Right lobe of liver (tissue), 6 donors: ENCODE results near the gene KAT2A. TPM values are rescaled to one million over a fixed set of nuclear protein-coding genes. Genes with fewer than 3 reads are reported as not detected.

Experiments used
- ATAC-seq, 4 donors: fragments of 200-7000 bp; cut with Tn5 transposase; one replicate each; pipeline ENCODE4 v1.9.1; 2020; ENCODE audit warnings: mild to moderate bottlenecking in 4 of 4, moderate library complexity in 4 of 4
- DNase-seq, 3 donors: peaks; one replicate each; pipeline ENCODE4 v3.0.0-alpha.2; 2020
- H3K27ac ChIP-seq, 3 donors: fragments of 200-600 bp; one replicate each; pipeline ENCODE4 v1.8.0; 2022
- H3K27me3 ChIP-seq, 2 donors: fragments of 200-600 bp; one replicate each; pipeline ENCODE4 v1.8.0; 2022
- H3K36me3 ChIP-seq, 4 donors: fragments of 200-600 bp; sonication (generic) in 1 of 4; one replicate each; pipeline versions ENCODE4 v1.5.1 to v1.8.0; 2017 to 2022; ENCODE audit warnings: control low read depth in 1 of 4
- H3K4me1 ChIP-seq, 4 donors: fragments of 200-600 bp; sonication (generic) in 1 of 4; one replicate each; pipeline versions ENCODE4 v1.5.1 to v1.8.0; 2017 to 2022; ENCODE audit warnings: control low read depth in 1 of 4
- H3K4me3 ChIP-seq, 3 donors: fragments of 200-600 bp; one replicate each; pipeline ENCODE4 v1.8.0; 2022
- H3K9me3 ChIP-seq, 4 donors: fragments of 200-600 bp; sonication (generic) in 1 of 4; one replicate each; pipeline versions ENCODE4 v1.5.1 to v1.8.0; 2017 to 2022; ENCODE audit warnings: control low read depth in 1 of 4
- CTCF ChIP-seq, 4 donors: fragments of 200-600 bp in 3 of 4; fragments of 450-650 bp in 1 of 4; IDR thresholded peaks; one replicate each; pipeline versions ENCODE4 v1.5.1 to v1.8.0; 2016 to 2022; ENCODE audit warnings: antibody characterized with exemption in 4 of 4, mild to moderate bottlenecking in 2 of 4
- POLR2A ChIP-seq: fragments of 450-650 bp; IDR thresholded peaks from one replicate; pipeline ENCODE4 v1.6.1; 2017; ENCODE audit warnings: antibody characterized with exemption, mild to moderate bottlenecking
- WGBS: methylation state at CpG from one replicate; pipeline ENCODE4 v1.1.6; 2018; ENCODE audit warnings: low coverage, low lambda C conversion rate; ENCODE audit not compliant: insufficient coverage; ENCODE audit errors: missing lambda C conversion rate; 5-methylcytosine and 5-hydroxymethylcytosine counted together
- intact Hi-C, 2 donors: fragments of 100-400 bp; cut with DNase I; formaldehyde crosslinking; loops; one replicate each; pipeline versions ENCODE4 v1.11.2 to v1.14.1; 2022
- total RNA-seq, 6 experiments: library from RNA; depleted of rRNA in 2 of 6; stranded (reverse); fragments of >200 nt in 2 of 6; fragmentation: NEBNext Ultra II Directional in 3 of 6; extraction: Animal tissue kit (Norgen Biotek cat#: 25700) in 3 of 6; gene quantifications; one replicate each; pipeline versions ENCODE4 v1.1.0 to v1.2.4, GENCODE V29; 2016 to 2023
- donor health status: DM: no; HTN: yes; CAD: no.
- donor health status: DM: no; HTN: no; CAD: no.
- donor health status: DM: no; HTN: no; CAD: no.
- donor health status: DM: no; HTN: yes; CAD: no.
- donor health status: DM: no; HTN: yes; CAD: no.

Gene KAT2A
- total RNA-seq, 6 experiments from 2014 or later: 14.3 to 36.4 (median 21.3) TPM

GRCh38 chr17:42122371-42123303, 1.5 kb upstream of the KAT2A start, which contains the start of gene HSPB9:
TSS of gene HSPB9 (plus strand) at chr17:42122804. CDS start at chr17:42122851, 47 bp downstream.
- no peaks in the 10 kb centered on the region for H3K9me3 ChIP-seq
- TF ChIP-seq POLR2A: peak; percentile 46
- TF ChIP-seq CTCF (IDR thresholded peaks at IDR 0.05): peak in 2 of 4 donors; percentile 14 to 26
- 40% methylated on average over 2 of the region's 61 CpGs for WGBS
- DNase-seq: peak; percentile 82 to 88 (median 88)
- intact Hi-C loops: loop anchor here in 1 of 2 donors (10.0 kb wide), 1 partner anchor 52 kb away; no protein-coding TSS in a partner anchor
- H3K36me3 ChIP-seq: peaks cover 0 to 26% (median 9%) of the 10 kb centered on the region in 4 donors
- peak within 1 kb of the TSS; percentile 21 to 74 (median 51) for H3K4me3 ChIP-seq
- H3K27me3 ChIP-seq: no peaks in the 10 kb centered on the region
- H3K27ac ChIP-seq: peak within 1 kb of the TSS; percentile 50 to 79 (median 66)
- peak; percentile 69 to 82 (median 76) for ATAC-seq
- H3K4me1 ChIP-seq: peaks cover 0 to 23% (median 2%) of the 10 kb centered on the region in 4 donors

GRCh38 chr17:42120161-42120769, 902 bp downstream of the KAT2A start:
- no peak for ATAC-seq
- no peak overlapping the region for H3K27ac ChIP-seq

GRCh38 chr17:42119301-42119700, 1.9 kb downstream of the KAT2A start:
- H3K9me3 ChIP-seq: no peaks in the 10 kb centered on the region
- peaks cover 0 to 35% (median 5%) of the 10 kb centered on the region in 4 donors for H3K4me1 ChIP-seq
- no peak overlapping the region for H3K4me3 ChIP-seq
- TF ChIP-seq POLR2A (no peak), CTCF (IDR thresholded peaks at IDR 0.05) (no peak)
- H3K36me3 ChIP-seq: peaks cover 0 to 7% (median 2%) of the 10 kb centered on the region in 4 donors
- WGBS: 92% methylated on average over 10 of the region's 18 CpGs
- no peaks in the 10 kb centered on the region for H3K27me3 ChIP-seq
- DNase-seq (peak in 1 of 3 donors; percentile 44), ATAC-seq (no peak)
- H3K27ac ChIP-seq: no peak overlapping the region
- intact Hi-C loops: loop anchor here in 1 of 2 donors (5.0 kb wide), 3 partner anchors 52 to 157 kb away; no protein-coding TSS in a partner anchor

More at GRCh38 chr17:42120161-42120769, 902 bp downstream of the KAT2A start:
- intact Hi-C loops: loop anchor here in 1 of 2 donors (10.0 kb wide), 1 partner anchor 55 kb away; no protein-coding TSS in a partner anchor
- Histone ChIP-seq H3K36me3 (peaks cover 0 to 10% (median 2%) of the 10 kb centered on the region in 4 donors), H3K4me1 (peaks cover 0 to 35% (median 5%) of the 10 kb centered on the region in 4 donors), H3K27me3 (no peaks in the 10 kb centered on the region), H3K9me3 (no peaks in the 10 kb centered on the region), H3K4me3 (peak overlapping the region; percentile 70 to 74 (median 71))
- no peak for TF ChIP-seq POLR2A
- TF ChIP-seq CTCF (IDR thresholded peaks at IDR 0.05): no peak
- WGBS: 45% methylated on average over 5 of the region's 7 CpGs
- DNase-seq: no peak

- ATAC-seq (no peak), DNase-seq (no peak)
- H3K36me3 ChIP-seq: peaks cover 0 to 9% (median 2%) of the 10 kb centered on the region in 4 donors
- 60% methylated on average over 1 of the region's 2 CpGs for WGBS
- H3K27ac ChIP-seq: no peak overlapping the region
- H3K9me3 ChIP-seq: no peaks in the 10 kb centered on the region
- intact Hi-C loops: loop anchor here in 1 of 2 donors (5.0 kb wide), 3 partner anchors 51 to 156 kb away; no protein-coding TSS in a partner anchor
- TF ChIP-seq POLR2A (no peak), CTCF (IDR thresholded peaks at IDR 0.05) (peak; percentile 36 to 48 (median 42))
- peaks cover 0 to 35% (median 5%) of the 10 kb centered on the region in 4 donors for H3K4me1 ChIP-seq
- no peaks in the 10 kb centered on the region for H3K27me3 ChIP-seq
- no peak overlapping the region for H3K4me3 ChIP-seq
Measured at GRCh38 chr17:42118545-42118944, 2.6 kb downstream of the KAT2A start.
